ENCODE results near the gene TBL1XR1. TPM values are rescaled to one million over a fixed set of nuclear protein-coding genes. Genes with fewer than 3 reads are reported as not detected.

TBL1XR1 gene
- total RNA-seq, 1 experiment from 2014 or later: 175 TPM

- 100% methylated on average over 1 of the region's 6 CpGs for WGBS (ENCODE audit: extremely low coverage, insufficient read length, low lambda C conversion rate)
- peaks cover 45% of the 10 kb centered on the region; the same call in 1 of the 2 replicates for H3K79me2 ChIP-seq (ENCODE audit: insufficient read depth, low read length)
- no peak overlapping the region for H3K18ac ChIP-seq (ENCODE audit: insufficient read length, low read depth, low read length)
- H2AFZ ChIP-seq (ENCODE audit: low read length): no peak overlapping the region
- H3K9ac ChIP-seq (ENCODE audit: extremely low read depth, insufficient read length, low read length): no peak overlapping the region
- peak overlapping the region in 1 of 3 experiments; percentile 44; a peak in 2 of 7 replicates for H3K27ac Mint-ChIP-seq
- no peak overlapping the region for H2BK15ac ChIP-seq (ENCODE audit: low read depth, low read length)
- H3K4me1 ChIP-seq (ENCODE audit: insufficient read depth, low read length): peaks cover 6% of the 10 kb centered on the region; the same call in 1 of the 2 replicates
- H3K4me3 Mint-ChIP-seq: no peak overlapping the region
- H3K27ac ChIP-seq (ENCODE audit: insufficient read length, low read depth, low read length): no peak overlapping the region
- no peak overlapping the region for H4K5ac ChIP-seq (ENCODE audit: insufficient read length, low read depth, low read length)
- no peak overlapping the region for H3K4ac ChIP-seq (ENCODE audit: low read depth, low read length)
- no peak for TF ChIP-seq CTCF (conservative IDR thresholded peaks at IDR 0.05)
- H3K4me1 Mint-ChIP-seq: peaks cover 48 to 64% of the 10 kb centered on the region in 2 experiments
- H3K9me3 Mint-ChIP-seq: no peaks in the 10 kb centered on the region
- H3K27me3 Mint-ChIP-seq (ENCODE audit: low read depth): no peaks in the 10 kb centered on the region
- H4K8ac ChIP-seq (replicated peaks; ENCODE audit: insufficient read length, low read depth, low read length): no peak overlapping the region
- no peak overlapping the region for H3K56ac ChIP-seq (ENCODE audit: insufficient read length, low read depth, low read length)
- H3K79me1 ChIP-seq (ENCODE audit: insufficient read depth, low read depth, low read length, poor library complexity, severe bottlenecking): peaks cover 5% of the 10 kb centered on the region
- H2BK5ac ChIP-seq (ENCODE audit: insufficient read length, low read length): no peak overlapping the region
- H2BK12ac ChIP-seq (ENCODE audit: insufficient read length, low read depth, low read length): no peak overlapping the region
- no peak overlapping the region for H3T11ph ChIP-seq (ENCODE audit: low read length)
- H3K9me3 ChIP-seq (ENCODE audit: control insufficient read depth, low read depth, low read length): no peaks in the 10 kb centered on the region
- H3K36me3 Mint-ChIP-seq (ENCODE audit: insufficient read depth in 1 of 3, low read depth in 3 of 3): peaks cover 0 to 4% (median 0%) of the 10 kb centered on the region in 3 experiments; a peak in 2 of 7 replicates
- H2AK5ac ChIP-seq (ENCODE audit: insufficient read length, low read length): no peak overlapping the region
- H3K14ac ChIP-seq (ENCODE audit: insufficient read depth, low read length): no peak overlapping the region
- H3K23me2 ChIP-seq (ENCODE audit: insufficient read length, low read depth, low read length, poor library complexity, severe bottlenecking): no peaks in the 10 kb centered on the region
- no peak overlapping the region for H3K23ac ChIP-seq (ENCODE audit: insufficient read length, low read depth, low read length)
- no peak overlapping the region for H2BK120ac ChIP-seq (ENCODE audit: low read depth, low read length, poor library complexity, severe bottlenecking)
- H4K91ac ChIP-seq (ENCODE audit: insufficient read length, low read depth, low read length): no peak overlapping the region
- no peaks in the 10 kb centered on the region for H4K20me1 ChIP-seq (ENCODE audit: control insufficient read depth, insufficient read depth, insufficient read length)
- H3K27me3 ChIP-seq (ENCODE audit: insufficient read depth, low read length): no peaks in the 10 kb centered on the region
- no peak overlapping the region for H3K4me2 ChIP-seq (ENCODE audit: insufficient read depth, insufficient read length, low read length)
- no peak overlapping the region for H2BK20ac ChIP-seq (ENCODE audit: low read depth, low read length, poor library complexity, severe bottlenecking)
- DNase-seq: no peak
These were observed 92.8 kb downstream of the TBL1XR1 start for GRCh38 chr3:177104299-177104992.

All from H9 (cell line).